GM20000 (cell line): ENCODE measurements around the gene TRAF3.

ENCODE experiments used
- DNase-seq: peaks from one replicate; pipeline ENCODE4 v3.0.0; 2012; ENCODE audit warnings: low spot score
- CTCF ChIP-seq: IDR thresholded peaks from 2 replicates; pipeline ENCODE4 v1.5.1; 2012; ENCODE audit warnings: mild to moderate bottlenecking, control low read depth; ENCODE audit errors: extremely low read depth, missing control alignments

The TRAF3 gene

GRCh38 chr14:102935756-102936155 lies 158.5 kb downstream of the TRAF3 start:
- DNase-seq = no peak
- no peak for TF ChIP-seq CTCF

- DNase-seq = no peak
- TF ChIP-seq CTCF = no peak
Measured at GRCh38 chr14:102937331-102938175, 160.3 kb downstream of the TRAF3 start.

GRCh38 chr14:102938191-102938590 lies 160.9 kb downstream of the TRAF3 start:
- TF ChIP-seq CTCF = no peak
- DNase-seq = no peak

- no peak for DNase-seq
- TF ChIP-seq CTCF = no peak
Measured at GRCh38 chr14:102939329-102939728, 162.1 kb downstream of the TRAF3 start.

- no peak for DNase-seq
Measured at GRCh38 chr14:102939820-102940561, 162.7 kb downstream of the TRAF3 start.

GRCh38 chr14:102940729-102941362 lies 163.6 kb downstream of the TRAF3 start:
- TF ChIP-seq CTCF = no peak
- DNase-seq = no peak

More at GRCh38 chr14:102939820-102940561, 162.7 kb downstream of the TRAF3 start:
- no peak for TF ChIP-seq CTCF

- TF ChIP-seq CTCF = no peak
- DNase-seq = no peak
Measured at GRCh38 chr14:102941419-102942011, 164.3 kb downstream of the TRAF3 start.
